Peyer's patch (tissue), 4 donors: ENCODE results near the gene STAC. TPM values are rescaled to one million over a fixed set of nuclear protein-coding genes. Genes with fewer than 3 reads are reported as not detected.

Experiments
- DNase-seq, 3 donors: peaks; one replicate each; pipeline ENCODE4 v3.0.0-alpha.2; 2017 to 2019
- H3K27ac ChIP-seq, 4 donors: fragments of 200-600 bp; sonication (generic); one replicate each; pipeline ENCODE4 v1.5.1; 2016 to 2019
- H3K27me3 ChIP-seq, 2 donors: fragments of 200-600 bp; sonication (generic); one replicate each; pipeline ENCODE4 v1.5.1; 2019
- H3K36me3 ChIP-seq, 3 donors: fragments of 200-600 bp; sonication (generic); one replicate each; pipeline ENCODE4 v1.5.1; 2016 to 2019
- H3K4me1 ChIP-seq, 4 donors: fragments of 200-600 bp; sonication (generic); one replicate each; pipeline ENCODE4 v1.5.1; 2016 to 2019
- H3K4me3 ChIP-seq, 4 donors: fragments of 200-600 bp; sonication (generic); 1 replicate in 3 of 4; 2 replicates in 1 of 4; pipeline ENCODE4 v1.5.1; 2016 to 2019; ENCODE audit warnings: mild to moderate bottlenecking in 1 of 4
- H3K9me3 ChIP-seq, 4 donors: fragments of 200-600 bp; sonication (generic); one replicate each; pipeline ENCODE4 v1.5.1; 2016 to 2019; ENCODE audit warnings: mild to moderate bottlenecking in 1 of 4
- POLR2A ChIP-seq, 2 donors: fragments of 450-650 bp; IDR thresholded peaks; one replicate each; pipeline ENCODE4 v1.5.1; 2017; ENCODE audit warnings: antibody characterized with exemption in 2 of 2, mild to moderate bottlenecking in 2 of 2, moderate library complexity in 2 of 2
- total RNA-seq, 4 donors: library from RNA; depleted of rRNA; stranded (reverse); fragments of >200 nt; gene quantifications; one replicate each; pipeline ENCODE4 v1.1.0, GENCODE V29; 2016
- TF ChIP-seq, protein P1 (sequence below), 6 experiments: fragments of 450-650 bp in 4 of 6; fragments of 200-600 bp in 2 of 6; sonication (generic) in 1 of 6; IDR thresholded peaks; one replicate each; pipeline ENCODE4 v1.5.1; 2017 to 2019; ENCODE audit warnings: antibody characterized with exemption in 6 of 6, mild to moderate bottlenecking in 3 of 6, moderate library complexity in 1 of 6

Gene STAC
- total RNA-seq, 4 donors from 2014 or later = not detected

- no peak overlapping the region for H3K4me3 ChIP-seq
- no peaks in the 10 kb centered on the region for H3K36me3 ChIP-seq
- H3K4me1 ChIP-seq = no peaks in the 10 kb centered on the region
- no peaks in the 10 kb centered on the region for H3K27me3 ChIP-seq
- TF ChIP-seq POLR2A (IDR thresholded peaks at IDR 0.05) = no peak
- no peaks in the 10 kb centered on the region for H3K9me3 ChIP-seq
- DNase-seq = no peak
- no peak overlapping the region for H3K27ac ChIP-seq
Measured at GRCh38 chr3:36580716-36581115, 200.4 kb downstream of the STAC start.

- no peak for DNase-seq
- Histone ChIP-seq H3K4me3 (no peak overlapping the region), H3K4me1 (no peaks in the 10 kb centered on the region), H3K9me3 (no peaks in the 10 kb centered on the region), H3K27ac (no peak overlapping the region), H3K27me3 (no peaks in the 10 kb centered on the region), H3K36me3 (no peaks in the 10 kb centered on the region)
- TF ChIP-seq, protein P1, sequence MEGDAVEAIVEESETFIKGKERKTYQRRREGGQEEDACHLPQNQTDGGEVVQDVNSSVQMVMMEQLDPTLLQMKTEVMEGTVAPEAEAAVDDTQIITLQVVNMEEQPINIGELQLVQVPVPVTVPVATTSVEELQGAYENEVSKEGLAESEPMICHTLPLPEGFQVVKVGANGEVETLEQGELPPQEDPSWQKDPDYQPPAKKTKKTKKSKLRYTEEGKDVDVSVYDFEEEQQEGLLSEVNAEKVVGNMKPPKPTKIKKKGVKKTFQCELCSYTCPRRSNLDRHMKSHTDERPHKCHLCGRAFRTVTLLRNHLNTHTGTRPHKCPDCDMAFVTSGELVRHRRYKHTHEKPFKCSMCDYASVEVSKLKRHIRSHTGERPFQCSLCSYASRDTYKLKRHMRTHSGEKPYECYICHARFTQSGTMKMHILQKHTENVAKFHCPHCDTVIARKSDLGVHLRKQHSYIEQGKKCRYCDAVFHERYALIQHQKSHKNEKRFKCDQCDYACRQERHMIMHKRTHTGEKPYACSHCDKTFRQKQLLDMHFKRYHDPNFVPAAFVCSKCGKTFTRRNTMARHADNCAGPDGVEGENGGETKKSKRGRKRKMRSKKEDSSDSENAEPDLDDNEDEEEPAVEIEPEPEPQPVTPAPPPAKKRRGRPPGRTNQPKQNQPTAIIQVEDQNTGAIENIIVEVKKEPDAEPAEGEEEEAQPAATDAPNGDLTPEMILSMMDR (IDR thresholded peaks at IDR 0.05) = no peak
- TF ChIP-seq POLR2A (IDR thresholded peaks at IDR 0.05) = no peak
Measured at GRCh38 chr3:36591959-36592358, 211.7 kb downstream of the STAC start.

GRCh38 chr3:36595511-36595910 lies 215.2 kb downstream of the STAC start:
- no peaks in the 10 kb centered on the region for H3K36me3 ChIP-seq
- H3K4me1 ChIP-seq = no peaks in the 10 kb centered on the region
- no peaks in the 10 kb centered on the region for H3K27me3 ChIP-seq
- DNase-seq = no peak
- no peak overlapping the region for H3K27ac ChIP-seq
- no peaks in the 10 kb centered on the region for H3K9me3 ChIP-seq
- TF ChIP-seq, protein P1 (IDR thresholded peaks at IDR 0.05) = no peak
- no peak for TF ChIP-seq POLR2A (IDR thresholded peaks at IDR 0.05)
- no peak overlapping the region for H3K4me3 ChIP-seq

DNA sequence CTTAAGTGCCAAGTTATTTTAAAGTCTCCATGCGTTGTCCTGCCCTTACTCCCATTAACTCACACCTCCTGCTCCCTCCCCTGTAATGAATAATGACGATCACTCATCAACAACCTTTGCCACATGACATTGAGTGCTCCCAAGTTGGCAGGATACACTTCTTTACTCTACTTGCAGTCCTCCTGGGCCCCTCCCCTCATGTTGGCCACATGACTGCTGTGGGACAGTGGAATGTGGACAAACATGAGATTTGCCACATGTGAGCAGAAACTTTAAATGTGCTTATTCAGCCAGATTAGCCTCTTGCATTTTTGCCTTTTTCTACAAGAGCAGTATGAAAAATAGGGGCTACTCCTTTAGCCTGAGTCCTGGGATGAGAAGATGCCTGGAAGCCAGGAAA lies 216.1 kb downstream of the STAC start:
- Histone ChIP-seq H3K4me3 (no peak overlapping the region), H3K27me3 (no peaks in the 10 kb centered on the region), H3K36me3 (no peaks in the 10 kb centered on the region), H3K4me1 (no peaks in the 10 kb centered on the region), H3K9me3 (no peaks in the 10 kb centered on the region), H3K27ac (no peak overlapping the region)
- no peak for TF ChIP-seq POLR2A (IDR thresholded peaks at IDR 0.05)
- TF ChIP-seq, protein P1 (IDR thresholded peaks at IDR 0.05) = no peak
- no peak for DNase-seq

- no peak for TF ChIP-seq POLR2A (IDR thresholded peaks at IDR 0.05)
- TF ChIP-seq, protein P1 (IDR thresholded peaks at IDR 0.05) = no peak
- no peaks in the 10 kb centered on the region for H3K27me3 ChIP-seq
- no peaks in the 10 kb centered on the region for H3K4me1 ChIP-seq
- H3K9me3 ChIP-seq = no peaks in the 10 kb centered on the region
- no peak overlapping the region for H3K27ac ChIP-seq
- H3K4me3 ChIP-seq = no peak overlapping the region
- no peak for DNase-seq
- H3K36me3 ChIP-seq = no peaks in the 10 kb centered on the region
Measured at GRCh38 chr3:36597422-36597821, 217.1 kb downstream of the STAC start.
